GM12891 (cell line): ENCODE measurements around the gene FCRL6.

ENCODE experiments used
- POLR2A ChIP-seq: IDR thresholded peaks from 2 replicates; pipeline ENCODE4 v1.6.1; 2011; ENCODE audit warnings: low read depth, low read length, control low read depth
- POLR2AphosphoS5 ChIP-seq: IDR thresholded peaks from 2 replicates; pipeline ENCODE4 v1.6.1; 2011; ENCODE audit warnings: low read depth, low read length, control low read depth
- POU2F2 ChIP-seq: IDR thresholded peaks from 2 replicates; pipeline ENCODE4 v1.6.1; 2011; ENCODE audit warnings: low read depth, mild to moderate bottlenecking, control low read depth, low read length, moderate library complexity
- SPI1 ChIP-seq: IDR thresholded peaks from 2 replicates; pipeline ENCODE4 v1.6.1; 2011; ENCODE audit warnings: low read depth, low read length, control low read depth
- TAF1 ChIP-seq: IDR thresholded peaks from 2 replicates; pipeline ENCODE4 v1.6.1; 2011; ENCODE audit warnings: low read depth, low read length, control low read depth

DNA sequence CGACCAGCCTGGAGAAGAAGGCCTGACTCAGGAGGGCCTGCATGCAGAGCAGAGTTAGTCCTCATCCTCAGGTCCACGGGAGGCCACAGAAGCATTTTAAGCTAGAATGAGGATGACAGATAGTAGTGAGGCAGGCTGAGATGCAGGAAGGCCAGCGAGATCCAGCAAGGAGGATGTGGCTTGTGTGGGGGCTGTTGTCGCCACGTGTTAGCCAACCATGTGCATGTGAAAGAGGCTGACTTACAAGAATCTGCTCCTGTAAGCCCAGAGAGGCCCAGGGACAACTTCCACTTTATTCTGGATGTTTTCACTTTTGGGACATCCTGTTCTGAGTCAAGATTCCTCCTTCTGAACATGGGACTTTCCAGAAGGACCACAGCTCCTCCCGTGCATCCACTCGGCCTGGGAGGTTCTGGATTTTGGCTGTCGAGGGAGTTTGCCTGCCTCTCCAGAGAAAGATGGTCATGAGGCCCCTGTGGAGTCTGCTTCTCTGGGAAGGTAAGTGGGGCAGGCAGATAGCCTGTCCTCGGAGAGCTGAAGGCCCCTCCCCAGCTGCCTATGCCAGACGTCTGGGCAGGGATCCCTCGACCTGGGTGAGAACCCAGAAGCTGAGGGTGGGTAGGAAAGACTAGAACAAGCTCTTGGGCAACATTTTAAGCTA is 24.4 kb downstream of the FCRL6 start, which contains the start of gene SLAMF8:
- TF ChIP-seq POLR2AphosphoS5 (no peak), TAF1 (no peak), POLR2A (no peak), POU2F2 (no peak), SPI1 (no peak)
